HFF-Myc (cell line): ENCODE data around the gene DOK1.
A peak's percentile ranks its signal among the peaks of the same experiment; 100 is the strongest.

Source experiments
- DNase-seq: peaks from one replicate; pipeline ENCODE4 v3.0.0-alpha.2; 2011; ENCODE audit warnings: low read depth; ENCODE audit errors: extremely low read depth
- H3K4me3 ChIP-seq: replicated peaks from 2 replicates; pipeline ENCODE4 v1.5.1; 2011; ENCODE audit warnings: low read depth, mild to moderate bottlenecking, control low read depth, low read length
- TF ChIP-seq, protein P1 (sequence below): IDR thresholded peaks from 2 replicates; pipeline ENCODE4 v1.5.1; 2012; ENCODE audit warnings: mild to moderate bottlenecking, low read depth, low read length, control low read depth; ENCODE audit errors: missing control alignments

Gene DOK1

DNA sequence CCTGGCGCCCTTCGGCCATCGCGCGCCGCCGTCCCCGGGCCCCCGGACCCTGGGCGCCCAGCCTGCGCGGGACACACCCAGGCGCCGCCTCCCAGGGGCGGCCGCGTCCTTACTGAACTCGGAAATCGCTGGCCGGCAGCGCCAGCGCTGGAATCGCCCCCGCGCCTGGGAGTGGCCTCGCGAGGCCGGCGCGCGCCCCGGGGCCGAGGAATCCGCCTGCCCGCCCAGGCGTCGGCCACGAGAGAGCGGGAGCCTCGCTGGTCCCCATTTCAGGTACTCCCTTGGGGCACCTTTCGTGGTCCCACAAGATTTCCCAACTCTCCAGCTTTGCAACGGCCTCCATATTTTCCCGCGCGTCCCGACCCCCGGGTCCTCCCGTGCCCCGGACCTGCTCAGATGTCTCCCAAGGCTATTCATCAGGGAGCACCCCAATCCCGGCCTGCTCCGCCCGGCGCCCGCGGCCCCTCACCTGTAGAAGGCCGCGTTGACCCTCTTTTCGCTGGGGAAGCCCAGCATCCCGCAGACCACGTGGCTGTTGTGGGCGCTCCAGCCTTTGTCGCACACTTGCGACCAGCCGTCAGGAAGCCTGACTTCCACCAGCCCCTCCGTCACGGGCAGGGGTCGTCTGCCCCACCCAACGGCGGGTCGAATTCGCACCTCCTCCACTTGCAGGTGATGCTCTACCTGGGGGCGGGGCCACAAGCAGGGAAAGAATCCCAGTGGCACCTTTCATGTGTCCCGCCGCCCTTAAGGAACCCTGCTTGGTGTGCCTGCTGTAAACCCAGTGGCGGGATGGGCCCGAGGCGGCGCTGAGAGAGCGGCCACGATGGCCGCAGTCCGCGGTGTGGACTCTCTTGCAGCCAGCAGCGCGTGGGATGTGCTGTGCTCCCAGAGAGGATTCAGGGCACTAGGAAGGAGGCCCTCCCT, 5.4 kb upstream of the DOK1 start:
- H3K4me3 ChIP-seq: peak overlapping the region; percentile 58
- DNase-seq: no peak
- TF ChIP-seq, protein P1, sequence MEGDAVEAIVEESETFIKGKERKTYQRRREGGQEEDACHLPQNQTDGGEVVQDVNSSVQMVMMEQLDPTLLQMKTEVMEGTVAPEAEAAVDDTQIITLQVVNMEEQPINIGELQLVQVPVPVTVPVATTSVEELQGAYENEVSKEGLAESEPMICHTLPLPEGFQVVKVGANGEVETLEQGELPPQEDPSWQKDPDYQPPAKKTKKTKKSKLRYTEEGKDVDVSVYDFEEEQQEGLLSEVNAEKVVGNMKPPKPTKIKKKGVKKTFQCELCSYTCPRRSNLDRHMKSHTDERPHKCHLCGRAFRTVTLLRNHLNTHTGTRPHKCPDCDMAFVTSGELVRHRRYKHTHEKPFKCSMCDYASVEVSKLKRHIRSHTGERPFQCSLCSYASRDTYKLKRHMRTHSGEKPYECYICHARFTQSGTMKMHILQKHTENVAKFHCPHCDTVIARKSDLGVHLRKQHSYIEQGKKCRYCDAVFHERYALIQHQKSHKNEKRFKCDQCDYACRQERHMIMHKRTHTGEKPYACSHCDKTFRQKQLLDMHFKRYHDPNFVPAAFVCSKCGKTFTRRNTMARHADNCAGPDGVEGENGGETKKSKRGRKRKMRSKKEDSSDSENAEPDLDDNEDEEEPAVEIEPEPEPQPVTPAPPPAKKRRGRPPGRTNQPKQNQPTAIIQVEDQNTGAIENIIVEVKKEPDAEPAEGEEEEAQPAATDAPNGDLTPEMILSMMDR: no peak

GRCh38 chr2:74550231-74550630, 4.3 kb upstream of the DOK1 start:
- no peak for DNase-seq
- peak overlapping the region; percentile 58 for H3K4me3 ChIP-seq
- TF ChIP-seq, protein P1: no peak

DNA sequence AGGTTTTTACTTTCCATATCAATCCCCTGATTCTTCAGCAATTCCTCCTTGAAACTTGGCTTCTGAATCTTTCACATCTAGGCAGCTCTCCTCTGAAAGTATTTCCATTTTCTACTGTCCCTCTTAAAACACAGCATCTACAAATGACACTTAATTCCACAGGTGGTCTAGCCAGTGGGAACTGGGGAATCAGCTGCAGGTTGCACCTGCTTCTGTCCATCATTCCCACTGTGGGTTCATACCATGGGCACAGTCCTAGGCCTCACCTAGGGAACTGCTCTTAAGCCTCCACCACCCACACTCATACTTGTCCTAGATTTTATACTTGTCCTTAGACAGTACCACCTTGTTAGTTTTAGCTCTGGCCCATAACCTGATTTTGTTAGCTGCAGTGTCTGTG, 3.0 kb upstream of the DOK1 start:
- DNase-seq: no peak
- H3K4me3 ChIP-seq: peak overlapping the region; percentile 73
- TF ChIP-seq, protein P1: no peak

GRCh38 chr2:74551942-74552913, 2.3 kb upstream of the DOK1 start:
- H3K4me3 ChIP-seq: peak overlapping the region; percentile 73
- TF ChIP-seq, protein P1: no peak
- DNase-seq: no peak

DNA sequence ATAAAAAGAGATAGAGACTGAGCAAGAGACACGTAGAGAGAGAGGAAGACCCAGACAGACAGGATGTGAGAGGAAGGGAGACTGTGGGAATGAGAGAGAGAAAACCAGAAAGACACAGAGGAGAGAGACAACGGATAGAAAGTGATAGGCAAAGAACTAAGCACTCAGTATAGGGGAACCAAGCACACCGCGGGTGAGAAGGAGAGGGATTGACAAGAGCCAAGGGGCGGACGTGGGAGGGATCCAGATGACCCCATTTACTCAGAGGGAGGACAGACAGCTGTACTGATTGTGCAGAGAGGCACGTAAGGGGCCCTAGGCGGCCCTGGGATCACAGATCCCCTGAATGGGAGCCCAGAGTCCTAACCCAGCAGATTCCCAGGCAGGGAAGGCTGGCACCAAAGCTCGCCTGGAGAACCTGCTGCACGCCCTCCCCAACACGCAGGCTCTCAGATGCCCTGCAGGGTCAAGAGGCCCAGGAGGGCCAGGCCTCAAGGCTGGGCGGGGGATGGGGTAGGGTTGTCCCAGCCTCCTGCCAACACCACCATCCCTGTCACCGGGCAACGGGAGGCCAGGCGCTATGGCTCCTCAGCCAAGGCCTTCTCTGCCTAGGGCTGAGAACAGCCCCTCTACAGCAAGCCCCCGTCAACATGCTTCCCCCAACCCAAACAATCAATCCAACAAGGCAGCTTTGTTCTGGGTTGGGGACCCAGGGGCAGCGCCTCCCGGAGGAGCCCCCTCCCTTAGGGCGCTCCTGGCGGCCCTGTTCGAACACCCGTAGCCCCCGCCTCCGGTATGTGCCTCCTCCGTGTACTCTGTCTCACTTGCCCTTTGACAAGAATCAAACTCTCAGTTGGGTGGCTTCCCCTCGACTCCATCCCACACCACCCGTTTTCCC, 1.4 kb upstream of the DOK1 start:
- H3K4me3 ChIP-seq: peak overlapping the region; percentile 73
- no peak for DNase-seq
- TF ChIP-seq, protein P1: no peak

DNA sequence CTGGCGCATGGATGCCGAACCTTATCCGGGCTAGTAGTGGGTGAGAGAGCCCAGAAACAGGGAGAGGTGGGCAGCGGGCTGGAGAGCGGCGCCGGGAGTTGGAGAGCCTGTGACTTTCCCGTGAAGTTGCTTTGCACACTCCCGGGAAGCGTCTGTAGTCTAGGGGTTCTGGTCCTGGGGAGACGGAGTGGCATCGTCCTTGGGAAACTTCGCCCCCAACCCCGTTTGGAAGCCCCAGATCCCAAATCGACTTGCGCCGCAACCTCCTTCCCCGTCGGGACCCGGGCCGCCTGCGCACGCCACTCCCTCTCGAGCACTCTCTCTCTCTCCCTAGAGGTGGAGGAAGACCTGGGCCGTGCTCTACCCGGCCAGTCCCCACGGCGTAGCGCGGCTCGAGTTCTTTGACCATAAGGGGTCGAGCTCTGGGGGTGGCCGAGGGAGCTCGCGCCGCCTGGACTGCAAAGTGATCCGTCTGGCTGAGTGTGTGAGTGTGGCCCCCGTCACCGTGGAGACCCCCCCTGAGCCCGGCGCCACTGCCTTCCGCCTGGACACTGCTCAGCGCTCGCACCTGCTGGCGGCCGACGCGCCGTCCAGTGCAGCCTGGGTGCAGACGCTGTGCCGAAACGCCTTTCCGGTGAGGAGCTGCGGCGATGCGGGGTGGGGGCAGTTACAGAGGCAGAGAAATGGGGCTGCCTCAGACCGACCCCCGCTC, 456 bp downstream of the DOK1 start:
- peak overlapping the region; percentile 73 for H3K4me3 ChIP-seq
- no peak for DNase-seq
- TF ChIP-seq, protein P1: no peak
